ENCODE measurements around the gene DCTD. TPM values are rescaled to one million over a fixed set of nuclear protein-coding genes. Genes with fewer than 3 reads are reported as not detected.

The DCTD gene
- total RNA-seq, 2 donors from 2014 or later, result 50.5 to 62.2 TPM

GRCh38 chr4:182898479-182898799, 18.7 kb downstream of the DCTD start:
- Histone ChIP-seq H3K36me3 (peaks cover 26% of the 10 kb centered on the region), H3K27me3 (replicated peaks; ENCODE audit: insufficient read depth) (no peaks in the 10 kb centered on the region), H3K4me1 (ENCODE audit: control insufficient read depth in 1 of 2, low read depth in 2 of 2) (no peaks in the 10 kb centered on the region), H3K4me3 (no peak overlapping the region), H3K9me3 (no peaks in the 10 kb centered on the region), H3K27ac (no peak overlapping the region)
- TF ChIP-seq, protein P1, sequence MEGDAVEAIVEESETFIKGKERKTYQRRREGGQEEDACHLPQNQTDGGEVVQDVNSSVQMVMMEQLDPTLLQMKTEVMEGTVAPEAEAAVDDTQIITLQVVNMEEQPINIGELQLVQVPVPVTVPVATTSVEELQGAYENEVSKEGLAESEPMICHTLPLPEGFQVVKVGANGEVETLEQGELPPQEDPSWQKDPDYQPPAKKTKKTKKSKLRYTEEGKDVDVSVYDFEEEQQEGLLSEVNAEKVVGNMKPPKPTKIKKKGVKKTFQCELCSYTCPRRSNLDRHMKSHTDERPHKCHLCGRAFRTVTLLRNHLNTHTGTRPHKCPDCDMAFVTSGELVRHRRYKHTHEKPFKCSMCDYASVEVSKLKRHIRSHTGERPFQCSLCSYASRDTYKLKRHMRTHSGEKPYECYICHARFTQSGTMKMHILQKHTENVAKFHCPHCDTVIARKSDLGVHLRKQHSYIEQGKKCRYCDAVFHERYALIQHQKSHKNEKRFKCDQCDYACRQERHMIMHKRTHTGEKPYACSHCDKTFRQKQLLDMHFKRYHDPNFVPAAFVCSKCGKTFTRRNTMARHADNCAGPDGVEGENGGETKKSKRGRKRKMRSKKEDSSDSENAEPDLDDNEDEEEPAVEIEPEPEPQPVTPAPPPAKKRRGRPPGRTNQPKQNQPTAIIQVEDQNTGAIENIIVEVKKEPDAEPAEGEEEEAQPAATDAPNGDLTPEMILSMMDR (IDR thresholded peaks at IDR 0.05), result no peak
- DNase-seq (ENCODE audit: low spot score), result no peak
- no peak for ATAC-seq (ENCODE audit: insufficient number of reproducible peaks, low FRiP score, low read depth)

DNA sequence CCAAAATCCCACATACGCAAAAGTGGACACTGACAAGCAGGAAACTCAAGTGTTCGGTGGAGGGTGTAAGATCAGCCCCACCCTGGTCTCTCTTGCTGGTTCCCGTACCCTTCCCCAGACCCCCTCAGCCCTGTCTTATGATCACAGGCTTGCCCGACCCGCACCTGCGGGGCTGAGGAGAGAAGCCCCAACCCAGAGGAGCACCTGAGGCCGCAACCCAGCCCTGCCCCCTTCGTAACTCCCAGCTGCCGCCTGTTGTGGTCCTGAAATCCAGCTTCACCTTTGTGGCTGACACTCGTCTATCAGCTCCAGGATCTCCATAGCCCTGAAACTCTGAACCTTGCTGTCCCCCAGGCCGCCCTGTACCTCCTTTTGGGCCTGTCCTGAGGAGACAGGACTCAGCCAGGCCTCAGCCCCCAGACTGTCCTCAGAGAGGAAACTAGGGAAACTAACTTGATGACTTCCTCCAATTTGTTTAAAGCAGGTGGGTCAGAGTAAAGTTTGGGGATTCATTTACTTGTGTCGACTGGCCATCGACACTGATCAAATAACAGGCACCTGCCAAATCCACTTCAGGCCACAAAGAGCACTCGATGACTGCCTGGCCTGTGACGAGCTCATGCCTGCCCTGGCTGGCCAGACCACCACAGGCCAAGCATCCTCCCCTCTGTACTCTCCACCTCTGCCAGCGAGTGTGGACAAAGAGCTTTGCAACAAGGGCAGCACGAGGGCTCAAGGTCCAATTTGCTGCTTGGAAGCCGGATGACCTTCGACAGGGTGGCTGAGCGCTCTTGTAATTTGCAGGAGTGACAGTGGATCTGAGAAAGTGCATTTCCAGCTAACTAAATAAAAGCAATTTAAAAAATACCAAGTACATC, 19.3 kb downstream of the DCTD start:
- ATAC-seq (ENCODE audit: insufficient number of reproducible peaks, low FRiP score, low read depth) (no peak), DNase-seq (ENCODE audit: low spot score) (no peak)
- Histone ChIP-seq H3K27ac (no peak overlapping the region), H3K27me3 (replicated peaks; ENCODE audit: insufficient read depth) (no peaks in the 10 kb centered on the region), H3K9me3 (no peaks in the 10 kb centered on the region), H3K36me3 (peaks cover 32% of the 10 kb centered on the region), H3K4me3 (no peak overlapping the region), H3K4me1 (ENCODE audit: control insufficient read depth in 1 of 2, low read depth in 2 of 2) (no peaks in the 10 kb centered on the region)
- TF ChIP-seq, protein P1 (IDR thresholded peaks at IDR 0.05), result no peak

GRCh38 chr4:182896421-182896820, 20.8 kb downstream of the DCTD start:
- DNase-seq (ENCODE audit: low spot score), result no peak
- Histone ChIP-seq H3K36me3 (peaks cover 38% of the 10 kb centered on the region), H3K4me1 (ENCODE audit: control insufficient read depth in 1 of 2, low read depth in 2 of 2) (no peaks in the 10 kb centered on the region), H3K27ac (no peak overlapping the region), H3K9me3 (no peaks in the 10 kb centered on the region), H3K27me3 (replicated peaks; ENCODE audit: insufficient read depth) (no peaks in the 10 kb centered on the region), H3K4me3 (no peak overlapping the region)
- TF ChIP-seq, protein P1 (IDR thresholded peaks at IDR 0.05), result no peak
- ATAC-seq (ENCODE audit: insufficient number of reproducible peaks, low FRiP score, low read depth), result no peak

- TF ChIP-seq, protein P1 (IDR thresholded peaks at IDR 0.05), result no peak
- no peak overlapping the region for H3K27ac ChIP-seq
- no peak for DNase-seq (ENCODE audit: low spot score)
- no peak overlapping the region for H3K4me3 ChIP-seq
- H3K4me1 ChIP-seq (ENCODE audit: control insufficient read depth in 1 of 2, low read depth in 2 of 2), result no peaks in the 10 kb centered on the region
- no peaks in the 10 kb centered on the region for H3K9me3 ChIP-seq
- no peak for ATAC-seq (ENCODE audit: insufficient number of reproducible peaks, low FRiP score, low read depth)
- no peaks in the 10 kb centered on the region for H3K27me3 ChIP-seq (replicated peaks; ENCODE audit: insufficient read depth)
- peaks cover 39% of the 10 kb centered on the region for H3K36me3 ChIP-seq
These were observed 21.3 kb downstream of the DCTD start for GRCh38 chr4:182895791-182896292.

GRCh38 chr4:182894681-182895275, 22.4 kb downstream of the DCTD start:
- no peak for DNase-seq (ENCODE audit: low spot score)
- Histone ChIP-seq H3K36me3 (peaks cover 47% of the 10 kb centered on the region), H3K4me1 (ENCODE audit: control insufficient read depth in 1 of 2, low read depth in 2 of 2) (no peaks in the 10 kb centered on the region), H3K9me3 (no peaks in the 10 kb centered on the region), H3K4me3 (no peak overlapping the region), H3K27ac (no peak overlapping the region), H3K27me3 (replicated peaks; ENCODE audit: insufficient read depth) (no peaks in the 10 kb centered on the region)
- TF ChIP-seq, protein P1 (IDR thresholded peaks at IDR 0.05), result no peak
- no peak for ATAC-seq (ENCODE audit: insufficient number of reproducible peaks, low FRiP score, low read depth)

Measured in thoracic aorta (tissue), 2 donors.